ENCODE measurements around the gene HMGN1. TPM values are rescaled to one million over a fixed set of nuclear protein-coding genes. Genes with fewer than 3 reads are reported as not detected.

The HMGN1 gene
- total RNA-seq, 1 experiment from 2014 or later = 293 TPM

- Histone ChIP-seq H3K9me3 (ENCODE audit: control insufficient read depth, insufficient read depth, low read depth, low read length) (no peaks in the 10 kb centered on the region), H3K4me3 (ENCODE audit: low read depth in 2 of 2, low read length in 2 of 2) (no peak overlapping the region), H3K27me3 (ENCODE audit: control insufficient read depth, insufficient read depth, low read length) (no peaks in the 10 kb centered on the region), H3K4me1 (ENCODE audit: control insufficient read depth, insufficient read depth, low read length) (no peaks in the 10 kb centered on the region), H3K27ac (ENCODE audit: low read length) (no peak overlapping the region), H3K36me3 (ENCODE audit: control insufficient read depth, insufficient read depth, low read length) (no peaks in the 10 kb centered on the region)
- no peak for ATAC-seq
- in situ Hi-C loops (cut with HindIII; ENCODE audit: low pct_unique_long_range_greater_than_20kb, low sequenced_read_pairs) = no loop called here
- no peak for TF ChIP-seq POLR2AphosphoS5 (IDR thresholded peaks at IDR 0.05; ENCODE audit: low read depth, low read length)
- TF ChIP-seq TCF7L2 (IDR thresholded peaks at IDR 0.05; ENCODE audit: low read depth, low read length) = no peak
- TF ChIP-seq SIN3A (IDR thresholded peaks at IDR 0.05; ENCODE audit: borderline replicate concordance, insufficient read depth, low read depth, low read length) = no peak
- TF ChIP-seq, protein P1, sequence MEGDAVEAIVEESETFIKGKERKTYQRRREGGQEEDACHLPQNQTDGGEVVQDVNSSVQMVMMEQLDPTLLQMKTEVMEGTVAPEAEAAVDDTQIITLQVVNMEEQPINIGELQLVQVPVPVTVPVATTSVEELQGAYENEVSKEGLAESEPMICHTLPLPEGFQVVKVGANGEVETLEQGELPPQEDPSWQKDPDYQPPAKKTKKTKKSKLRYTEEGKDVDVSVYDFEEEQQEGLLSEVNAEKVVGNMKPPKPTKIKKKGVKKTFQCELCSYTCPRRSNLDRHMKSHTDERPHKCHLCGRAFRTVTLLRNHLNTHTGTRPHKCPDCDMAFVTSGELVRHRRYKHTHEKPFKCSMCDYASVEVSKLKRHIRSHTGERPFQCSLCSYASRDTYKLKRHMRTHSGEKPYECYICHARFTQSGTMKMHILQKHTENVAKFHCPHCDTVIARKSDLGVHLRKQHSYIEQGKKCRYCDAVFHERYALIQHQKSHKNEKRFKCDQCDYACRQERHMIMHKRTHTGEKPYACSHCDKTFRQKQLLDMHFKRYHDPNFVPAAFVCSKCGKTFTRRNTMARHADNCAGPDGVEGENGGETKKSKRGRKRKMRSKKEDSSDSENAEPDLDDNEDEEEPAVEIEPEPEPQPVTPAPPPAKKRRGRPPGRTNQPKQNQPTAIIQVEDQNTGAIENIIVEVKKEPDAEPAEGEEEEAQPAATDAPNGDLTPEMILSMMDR (IDR thresholded peaks at IDR 0.05) = no peak
- TF ChIP-seq, protein P2, sequence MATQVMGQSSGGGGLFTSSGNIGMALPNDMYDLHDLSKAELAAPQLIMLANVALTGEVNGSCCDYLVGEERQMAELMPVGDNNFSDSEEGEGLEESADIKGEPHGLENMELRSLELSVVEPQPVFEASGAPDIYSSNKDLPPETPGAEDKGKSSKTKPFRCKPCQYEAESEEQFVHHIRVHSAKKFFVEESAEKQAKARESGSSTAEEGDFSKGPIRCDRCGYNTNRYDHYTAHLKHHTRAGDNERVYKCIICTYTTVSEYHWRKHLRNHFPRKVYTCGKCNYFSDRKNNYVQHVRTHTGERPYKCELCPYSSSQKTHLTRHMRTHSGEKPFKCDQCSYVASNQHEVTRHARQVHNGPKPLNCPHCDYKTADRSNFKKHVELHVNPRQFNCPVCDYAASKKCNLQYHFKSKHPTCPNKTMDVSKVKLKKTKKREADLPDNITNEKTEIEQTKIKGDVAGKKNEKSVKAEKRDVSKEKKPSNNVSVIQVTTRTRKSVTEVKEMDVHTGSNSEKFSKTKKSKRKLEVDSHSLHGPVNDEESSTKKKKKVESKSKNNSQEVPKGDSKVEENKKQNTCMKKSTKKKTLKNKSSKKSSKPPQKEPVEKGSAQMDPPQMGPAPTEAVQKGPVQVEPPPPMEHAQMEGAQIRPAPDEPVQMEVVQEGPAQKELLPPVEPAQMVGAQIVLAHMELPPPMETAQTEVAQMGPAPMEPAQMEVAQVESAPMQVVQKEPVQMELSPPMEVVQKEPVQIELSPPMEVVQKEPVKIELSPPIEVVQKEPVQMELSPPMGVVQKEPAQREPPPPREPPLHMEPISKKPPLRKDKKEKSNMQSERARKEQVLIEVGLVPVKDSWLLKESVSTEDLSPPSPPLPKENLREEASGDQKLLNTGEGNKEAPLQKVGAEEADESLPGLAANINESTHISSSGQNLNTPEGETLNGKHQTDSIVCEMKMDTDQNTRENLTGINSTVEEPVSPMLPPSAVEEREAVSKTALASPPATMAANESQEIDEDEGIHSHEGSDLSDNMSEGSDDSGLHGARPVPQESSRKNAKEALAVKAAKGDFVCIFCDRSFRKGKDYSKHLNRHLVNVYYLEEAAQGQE (IDR thresholded peaks at IDR 0.05; ENCODE audit: insufficient read depth in 1 of 2, low read depth in 2 of 2, low read length in 1 of 2) = no peak
- ChIA-PET CTCF (no interaction called here), POLR2A (no interaction called here)
- DNase-seq (ENCODE audit: low read depth, low spot score) = no peak
- intact Hi-C loops (cut with micrococcal nuclease; ENCODE audit: unreplicated experiment) = no loop called here
- BruUV-seq (replicated peaks) = no TSS peak
These were observed 13.8 kb upstream of the HMGN1 start for GRCh38 chr21:39362733-39363132.

DNA sequence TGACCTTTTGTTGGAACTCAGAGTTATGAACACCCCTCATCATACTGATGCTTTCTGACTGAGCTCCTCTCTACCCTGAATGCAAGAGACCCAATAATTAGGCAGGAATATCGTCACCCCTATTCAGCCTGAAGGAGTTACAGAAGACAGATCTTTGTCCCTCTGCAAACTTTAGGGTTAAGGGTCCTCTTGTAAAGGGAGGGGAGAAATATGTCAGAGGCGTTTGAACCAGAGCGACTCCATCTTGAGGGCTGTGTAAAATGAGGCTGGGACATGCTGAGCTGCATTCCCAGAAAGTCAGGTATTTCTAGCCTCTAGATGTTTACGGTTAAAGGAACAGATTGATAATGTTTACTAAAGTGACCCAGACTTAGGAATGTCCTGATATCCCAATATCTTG is 10.5 kb upstream of the HMGN1 start:
- TF ChIP-seq, protein P2 (IDR thresholded peaks at IDR 0.05; ENCODE audit: insufficient read depth in 1 of 2, low read depth in 2 of 2, low read length in 1 of 2) = no peak
- TF ChIP-seq POLR2AphosphoS5 (IDR thresholded peaks at IDR 0.05; ENCODE audit: low read depth, low read length) (no peak), SIN3A (IDR thresholded peaks at IDR 0.05; ENCODE audit: borderline replicate concordance, insufficient read depth, low read depth, low read length) (no peak), TCF7L2 (IDR thresholded peaks at IDR 0.05; ENCODE audit: low read depth, low read length) (no peak)
- TF ChIP-seq, protein P1 (IDR thresholded peaks at IDR 0.05) = no peak
- DNase-seq (ENCODE audit: low read depth, low spot score) = no peak
- Histone ChIP-seq H3K4me1 (ENCODE audit: control insufficient read depth, insufficient read depth, low read length) (no peaks in the 10 kb centered on the region), H3K27ac (ENCODE audit: low read length) (no peak overlapping the region), H3K27me3 (ENCODE audit: control insufficient read depth, insufficient read depth, low read length) (no peaks in the 10 kb centered on the region), H3K9me3 (ENCODE audit: control insufficient read depth, insufficient read depth, low read depth, low read length) (no peaks in the 10 kb centered on the region), H3K4me3 (ENCODE audit: low read depth in 2 of 2, low read length in 2 of 2) (no peak overlapping the region), H3K36me3 (ENCODE audit: control insufficient read depth, insufficient read depth, low read length) (no peaks in the 10 kb centered on the region)
- ChIA-PET CTCF (no interaction called here), POLR2A (no interaction called here)
- no peak for ATAC-seq
- intact Hi-C loops (cut with micrococcal nuclease; ENCODE audit: unreplicated experiment) = no loop called here
- in situ Hi-C loops (cut with HindIII; ENCODE audit: low pct_unique_long_range_greater_than_20kb, low sequenced_read_pairs) = no loop called here
- BruUV-seq (replicated peaks) = no TSS peak

Data from Panc1 (cell line).